OCI-LY1 (cell line): Measurements from ENCODE around the gene ADAP2.

ENCODE experiments used
- EZH2 ChIP-seq: fragments of 200-600 bp; sonication (generic), shearing (Covaris generic); IDR thresholded peaks from 2 replicates; pipeline ENCODE4 v1.8.0; 2017; ENCODE audit warnings: borderline replicate concordance, mixed run types, mild to moderate bottlenecking, antibody characterized with exemption, low read length, moderate library complexity, mixed read lengths
- TF ChIP-seq, protein P1 (sequence below): fragments of 200-600 bp; sonication (generic), shearing (Covaris generic); IDR thresholded peaks from 2 replicates; pipeline ENCODE4 v1.5.1; 2017; ENCODE audit warnings: mild to moderate bottlenecking, antibody characterized with exemption, low read length, moderate library complexity, mixed read lengths

- TF ChIP-seq, protein P1, sequence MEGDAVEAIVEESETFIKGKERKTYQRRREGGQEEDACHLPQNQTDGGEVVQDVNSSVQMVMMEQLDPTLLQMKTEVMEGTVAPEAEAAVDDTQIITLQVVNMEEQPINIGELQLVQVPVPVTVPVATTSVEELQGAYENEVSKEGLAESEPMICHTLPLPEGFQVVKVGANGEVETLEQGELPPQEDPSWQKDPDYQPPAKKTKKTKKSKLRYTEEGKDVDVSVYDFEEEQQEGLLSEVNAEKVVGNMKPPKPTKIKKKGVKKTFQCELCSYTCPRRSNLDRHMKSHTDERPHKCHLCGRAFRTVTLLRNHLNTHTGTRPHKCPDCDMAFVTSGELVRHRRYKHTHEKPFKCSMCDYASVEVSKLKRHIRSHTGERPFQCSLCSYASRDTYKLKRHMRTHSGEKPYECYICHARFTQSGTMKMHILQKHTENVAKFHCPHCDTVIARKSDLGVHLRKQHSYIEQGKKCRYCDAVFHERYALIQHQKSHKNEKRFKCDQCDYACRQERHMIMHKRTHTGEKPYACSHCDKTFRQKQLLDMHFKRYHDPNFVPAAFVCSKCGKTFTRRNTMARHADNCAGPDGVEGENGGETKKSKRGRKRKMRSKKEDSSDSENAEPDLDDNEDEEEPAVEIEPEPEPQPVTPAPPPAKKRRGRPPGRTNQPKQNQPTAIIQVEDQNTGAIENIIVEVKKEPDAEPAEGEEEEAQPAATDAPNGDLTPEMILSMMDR = no peak
- TF ChIP-seq EZH2 = no peak
Measured at GRCh38 chr17:30965686-30966085, 43.9 kb downstream of the ADAP2 start.
